Right kidney (tissue), 1 donor: Measurements from ENCODE around the gene MDGA2.
"Not testable (repeated sequence)": the region's sequence is repeated elsewhere in the genome, so short reads cannot be mapped to it uniquely, and the experiment has no call there.

Experiments
- DNase-seq: peaks from one replicate; pipeline ENCODE4 v3.0.0-alpha.2; 2016

MDGA2 gene

DNA sequence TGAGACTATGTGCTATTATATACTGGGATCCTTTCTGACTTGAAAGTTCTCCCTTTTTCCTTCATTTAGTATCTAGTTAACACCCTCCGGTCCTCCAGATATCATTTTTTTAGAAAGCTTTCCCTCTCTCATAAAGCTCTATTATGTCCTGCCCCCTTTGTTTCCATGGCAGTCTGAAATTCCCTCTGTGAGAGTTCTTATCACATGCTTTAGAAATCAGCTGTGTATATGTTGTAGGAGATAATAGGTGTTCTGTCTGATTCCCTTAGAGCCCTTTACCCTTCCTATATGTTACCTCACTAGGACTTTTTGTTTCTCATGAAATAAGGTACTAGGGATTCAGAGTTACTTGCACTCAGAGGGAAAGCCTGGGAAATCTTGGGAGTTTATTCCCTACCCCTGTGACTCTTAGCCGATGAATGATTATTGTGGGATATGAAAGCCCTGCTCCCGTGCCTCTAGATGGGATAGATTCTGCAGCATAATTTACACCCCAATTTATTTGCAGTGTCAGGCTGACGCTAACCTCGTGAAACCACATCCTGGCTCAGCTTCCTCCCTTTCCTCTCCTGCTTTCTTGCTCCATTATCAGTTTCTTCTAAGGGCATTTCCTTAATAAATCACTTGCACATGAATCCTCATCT, 448.4 kb downstream of the MDGA2 start:
- peak; percentile 6 for DNase-seq

DNA sequence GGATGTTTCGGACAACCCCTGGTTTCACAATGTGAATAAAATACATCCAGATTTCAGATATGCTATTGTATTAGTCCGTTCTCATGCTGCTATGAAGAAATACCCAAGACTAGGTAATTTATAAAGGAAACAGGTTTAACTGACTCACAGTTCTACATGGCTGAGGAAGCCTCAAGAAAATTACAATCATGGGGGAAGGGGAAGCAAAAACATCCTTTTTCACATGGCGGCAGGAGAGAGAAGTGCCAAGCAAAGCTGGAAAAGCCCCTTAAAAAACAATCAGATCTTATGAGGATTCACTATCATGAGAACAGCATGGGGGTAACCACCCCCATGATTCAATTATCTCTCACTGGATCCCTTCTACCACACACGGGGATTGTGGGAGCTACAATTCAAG, 451.7 kb downstream of the MDGA2 start:
- DNase-seq = no peak

DNA sequence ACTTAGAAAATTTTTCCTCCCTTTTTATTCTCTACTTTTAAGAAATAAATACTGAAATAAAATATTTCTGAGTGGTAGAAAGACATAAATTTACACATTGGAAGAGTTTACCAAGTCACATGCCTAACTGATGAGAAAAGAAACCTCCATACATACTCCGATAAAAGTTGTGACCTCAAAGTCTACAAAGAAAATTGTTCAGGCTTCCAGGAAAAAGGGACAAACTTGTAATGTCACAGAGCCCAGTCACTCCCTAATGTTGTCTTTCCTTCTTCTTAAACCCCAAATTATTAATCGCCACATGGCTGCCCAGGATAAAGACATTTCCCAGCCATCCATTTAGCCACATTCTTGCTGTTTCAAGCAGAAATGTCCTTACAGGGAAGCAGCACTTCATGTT, 455.3 kb downstream of the MDGA2 start:
- no peak for DNase-seq

GRCh38 chr14:47211263-47211662, 464.1 kb downstream of the MDGA2 start:
- DNase-seq = no peak

DNA sequence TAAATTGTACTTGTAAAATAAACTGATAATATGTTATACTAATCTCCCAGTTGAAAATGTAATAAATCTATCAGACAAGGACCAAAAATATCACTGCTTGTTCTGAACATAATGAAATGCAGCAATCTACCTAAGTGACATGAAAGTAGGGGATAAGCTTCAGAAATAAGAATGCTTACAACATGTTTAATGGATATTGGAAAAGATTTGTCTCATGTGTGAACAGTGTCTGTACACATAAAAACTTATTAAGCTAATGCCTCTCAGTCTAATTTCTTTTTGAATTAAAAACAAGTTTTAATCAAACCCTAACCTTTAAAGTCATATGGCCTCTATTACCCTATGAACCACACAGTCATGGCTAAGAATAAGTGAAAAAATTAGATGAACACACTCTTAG, 465.3 kb downstream of the MDGA2 start:
- no peak for DNase-seq

- DNase-seq = no peak
Observed at GRCh38 chr14:47208434-47208833, 467.0 kb downstream of the MDGA2 start.

GRCh38 chr14:47207617-47208016, 467.8 kb downstream of the MDGA2 start:
- no peak for DNase-seq

- DNase-seq = no peak
Observed at GRCh38 chr14:47200740-47201139, 474.7 kb downstream of the MDGA2 start.

GRCh38 chr14:47195582-47195981, 479.8 kb downstream of the MDGA2 start:
- no peak for DNase-seq

DNA sequence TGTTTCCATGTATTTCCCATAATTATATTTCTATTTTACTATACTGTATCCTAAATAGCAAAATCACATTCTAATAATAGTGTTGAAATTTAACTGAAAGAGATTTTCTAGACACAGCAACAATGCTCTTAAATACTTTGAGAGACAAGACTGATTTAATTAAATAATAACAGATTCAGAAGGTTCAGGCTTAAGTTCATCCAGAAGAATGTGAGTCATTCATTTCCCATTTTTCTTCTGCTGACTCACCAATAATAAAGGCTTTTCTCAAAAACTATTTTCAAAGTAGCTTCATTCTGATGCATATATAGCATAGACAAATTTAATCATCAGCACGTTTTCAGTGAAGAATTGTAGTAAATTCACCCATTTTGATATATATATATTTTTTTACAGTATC, 481.4 kb downstream of the MDGA2 start:
- no peak for DNase-seq

- DNase-seq = not testable (repeated sequence)
Observed at GRCh38 chr14:47192203-47192602, 483.2 kb downstream of the MDGA2 start.

DNA sequence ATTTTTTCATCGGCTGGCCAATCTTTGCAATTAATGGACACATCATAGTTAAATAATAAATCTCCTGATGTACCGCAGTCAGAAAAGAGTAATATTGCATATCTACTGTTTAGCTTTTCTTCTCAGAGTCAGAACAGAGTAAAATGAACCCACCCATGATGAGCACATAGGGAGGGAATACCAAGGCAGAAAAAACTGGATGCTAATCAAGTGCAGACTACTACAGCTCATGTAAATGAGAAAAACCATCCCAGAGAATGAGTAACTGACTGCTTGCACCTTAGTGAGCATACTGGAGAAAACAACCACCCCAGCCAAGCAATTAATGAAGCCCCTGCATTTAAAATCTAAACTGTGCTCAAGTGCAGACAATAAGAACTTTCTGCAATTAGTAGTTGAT, 483.7 kb downstream of the MDGA2 start:
- no peak for DNase-seq

DNA sequence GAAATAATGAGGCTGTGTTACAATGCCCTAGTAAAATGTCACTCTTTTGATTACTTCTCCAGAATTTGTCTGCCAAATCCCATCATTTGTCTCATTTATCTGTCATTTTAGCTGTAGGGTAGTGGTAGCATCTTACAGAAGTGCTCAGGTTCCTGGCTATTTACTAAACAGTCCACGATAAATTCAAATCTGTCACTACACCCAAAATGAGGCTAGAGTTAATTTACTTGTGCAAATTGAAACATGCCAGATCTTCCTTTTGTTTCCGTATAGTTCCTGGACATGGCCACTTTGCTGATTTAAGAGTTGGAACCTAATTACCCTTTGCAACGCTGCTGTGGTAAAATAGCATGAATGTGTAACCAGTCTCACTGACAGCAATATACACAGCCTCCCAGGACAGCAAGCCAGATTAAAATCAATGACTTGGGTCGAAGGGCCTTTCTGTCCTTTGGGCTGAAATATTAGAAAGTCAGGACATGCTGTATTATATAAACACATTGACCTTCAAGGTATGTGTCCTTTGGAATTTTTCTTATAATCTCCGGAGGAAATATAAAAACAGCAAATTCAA, 485.4 kb downstream of the MDGA2 start:
- no peak for DNase-seq

DNA sequence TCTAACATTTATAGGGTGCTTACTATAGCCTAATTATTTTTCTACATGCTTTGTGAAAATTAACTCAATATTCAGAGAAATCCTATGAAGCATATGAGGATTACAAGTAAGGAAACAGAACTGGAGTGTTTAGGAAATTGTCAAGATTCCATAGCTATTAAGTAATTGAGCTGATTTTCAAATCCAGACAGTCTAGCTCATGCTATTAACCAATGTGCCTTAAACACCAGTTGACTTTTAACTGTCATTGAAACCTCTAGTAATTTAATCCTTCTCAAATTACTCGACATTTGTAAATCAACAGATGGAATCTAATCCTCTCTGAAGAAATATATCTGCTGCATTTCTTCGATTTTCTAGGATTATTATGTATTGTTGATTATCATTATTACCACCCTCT, 488.9 kb downstream of the MDGA2 start:
- no peak for DNase-seq

DNA sequence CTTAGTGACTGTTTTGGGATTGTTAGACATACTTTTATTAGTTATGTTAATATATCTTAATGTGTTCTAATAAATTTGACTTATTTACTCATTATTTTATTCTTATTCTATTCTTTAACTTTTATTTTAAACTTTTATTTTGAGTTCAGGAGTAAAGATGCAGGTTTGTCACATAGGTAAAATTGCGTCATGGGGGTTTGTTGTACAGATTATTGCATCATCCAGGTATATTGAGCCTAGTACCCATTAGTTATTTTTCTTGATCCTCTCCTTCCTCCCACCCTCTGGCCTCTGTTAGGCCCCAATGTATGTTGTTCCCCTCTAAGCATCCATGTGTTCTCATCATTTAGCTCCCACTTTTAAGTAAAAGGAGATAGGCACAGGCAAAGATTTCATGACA, 495.5 kb downstream of the MDGA2 start:
- DNase-seq = no peak

DNA sequence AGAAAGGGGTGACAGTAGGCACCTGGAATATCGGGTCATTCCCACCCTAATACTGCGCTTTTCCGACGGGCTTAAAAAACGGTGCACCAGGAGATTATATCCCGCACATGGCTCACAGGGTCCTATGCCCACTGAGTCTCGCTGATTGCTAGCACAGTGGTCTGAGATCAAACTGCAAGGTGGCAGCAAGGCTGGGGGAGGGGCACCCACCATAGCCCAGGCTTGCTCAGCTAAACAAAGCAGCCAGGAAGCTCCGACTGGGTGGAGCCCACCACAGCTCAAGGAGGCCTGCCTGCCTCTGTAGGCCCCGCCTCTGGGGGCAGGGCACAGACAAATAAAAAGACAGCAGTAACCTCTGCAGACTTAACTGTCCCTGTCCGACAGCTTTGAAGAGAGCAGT, 503.5 kb downstream of the MDGA2 start:
- DNase-seq = not testable (repeated sequence)

DNA sequence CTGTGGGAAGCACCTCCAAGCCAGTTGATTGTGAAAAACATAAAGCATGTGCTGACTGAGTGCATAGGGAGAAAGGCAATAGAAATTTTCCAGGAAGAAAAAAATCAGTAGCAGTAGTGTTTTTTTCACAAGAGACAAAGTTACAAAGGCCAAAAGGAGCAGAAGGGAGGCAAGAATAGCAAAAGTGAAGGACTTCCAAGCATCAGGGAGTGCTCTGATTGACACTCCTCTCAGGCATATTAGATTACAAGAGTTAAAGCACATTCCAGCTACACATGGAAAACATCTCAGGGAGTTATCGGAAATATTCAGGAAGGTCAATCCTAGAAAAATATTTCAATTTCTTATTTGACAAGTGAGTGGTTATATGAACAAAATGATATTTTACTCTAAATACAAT, 508.0 kb downstream of the MDGA2 start:
- no peak for DNase-seq

DNA sequence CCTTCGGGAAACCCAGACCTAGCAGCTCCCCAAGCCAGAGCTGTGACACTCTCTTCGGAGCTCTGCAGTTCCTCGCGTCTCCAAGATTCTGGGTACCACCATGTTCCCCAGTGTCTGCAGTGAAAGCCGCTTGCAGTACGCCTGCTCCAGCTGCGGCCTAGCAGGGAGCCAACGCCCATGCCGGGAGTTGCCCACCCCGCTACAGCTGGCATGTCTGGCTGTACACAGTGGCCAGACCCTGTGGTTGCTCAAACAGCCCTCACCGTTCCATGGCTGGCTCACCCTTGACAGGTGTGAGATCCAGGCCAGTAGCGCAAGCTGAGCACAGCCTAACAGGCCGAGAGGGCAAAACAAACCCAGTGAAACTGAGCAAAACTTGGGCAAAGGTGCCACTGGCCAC, 520.0 kb downstream of the MDGA2 start:
- DNase-seq = no peak

DNA sequence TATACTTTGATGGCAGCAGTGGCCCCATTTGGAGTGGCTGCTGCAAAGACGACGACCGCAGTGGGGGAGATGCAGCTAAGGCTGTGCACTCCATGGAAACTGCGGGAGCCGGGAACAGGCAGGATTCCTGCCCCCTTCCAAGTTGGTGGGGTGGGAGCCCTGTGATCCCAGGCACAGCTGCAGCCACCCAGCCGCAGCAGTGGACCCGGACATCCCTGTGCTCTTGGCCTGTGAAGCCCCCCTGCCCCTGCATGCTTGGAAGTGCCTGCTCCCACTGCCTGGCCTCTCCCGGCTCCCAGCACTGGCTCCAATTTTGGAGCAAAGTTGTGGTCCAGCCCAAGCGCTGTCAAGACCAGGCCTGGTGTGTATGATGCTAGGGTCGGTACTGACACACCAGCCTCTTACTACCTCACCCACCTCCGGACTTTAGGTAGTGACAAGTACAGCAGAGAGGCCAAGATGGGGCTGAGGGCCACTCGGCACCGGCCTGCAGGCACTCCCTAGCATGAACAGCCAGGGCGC, 521.1 kb downstream of the MDGA2 start:
- DNase-seq = no peak

GRCh38 chr14:47153746-47154145, 521.7 kb downstream of the MDGA2 start:
- DNase-seq = peak; percentile 8

- no peak for DNase-seq
Observed at GRCh38 chr14:47150267-47150666, 525.1 kb downstream of the MDGA2 start.

GRCh38 chr14:47149326-47149725, 526.1 kb downstream of the MDGA2 start:
- no peak for DNase-seq

DNA sequence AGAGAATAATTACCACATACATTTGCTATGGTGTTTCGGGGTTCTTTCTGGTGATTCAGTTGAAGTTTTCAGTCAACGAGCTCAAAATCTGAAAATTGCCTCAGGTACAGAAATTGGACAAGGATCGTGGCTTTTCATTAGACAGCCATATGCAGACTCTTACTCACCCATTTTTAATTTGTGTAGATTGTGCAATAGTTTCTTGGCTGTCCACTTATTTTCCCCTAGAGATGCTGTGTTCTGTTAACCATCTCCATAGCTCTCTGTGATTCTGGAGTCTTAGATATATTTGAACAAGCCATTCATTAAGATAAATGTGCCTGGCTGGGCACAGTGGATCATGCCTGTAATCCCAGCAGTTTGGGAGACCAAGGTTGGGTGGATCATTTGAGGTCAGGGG, 526.7 kb downstream of the MDGA2 start:
- DNase-seq = no peak

GRCh38 chr14:47120645-47121044, 554.8 kb downstream of the MDGA2 start:
- no peak for DNase-seq

DNA sequence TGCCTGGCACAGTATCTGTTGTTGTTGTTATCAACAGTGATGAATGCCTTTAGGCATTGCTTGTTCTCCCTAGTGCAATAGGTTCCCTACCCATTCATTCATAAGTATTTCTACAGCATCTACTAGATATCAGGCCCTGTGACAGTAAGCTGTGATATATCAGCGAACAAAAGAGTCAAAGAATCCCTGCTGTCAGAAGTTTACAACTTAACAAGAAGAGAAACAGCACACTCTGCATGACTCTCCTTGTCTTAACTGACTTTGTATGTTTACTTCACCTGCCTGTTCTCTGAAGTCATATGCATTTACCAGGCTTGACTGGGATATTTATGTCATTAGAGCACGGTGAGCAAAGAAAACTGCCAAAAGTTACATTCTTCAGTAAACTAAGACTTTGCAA, 571.6 kb downstream of the MDGA2 start:
- DNase-seq = no peak
